ACHN (cell line): ENCODE data around the gene GPR146.
"Not testable (repeated sequence)": the region's sequence is repeated elsewhere in the genome, so short reads cannot be mapped to it uniquely, and the experiment has no call there.

ENCODE experiments used
- DNase-seq: peaks from one replicate; pipeline ENCODE4 v3.0.0-alpha.2; 2015
- in situ Hi-C: cut with HindIII; loops from 2 replicates; pipeline ENCODE4 v1.10.0; 2017; ENCODE audit warnings: low sequenced_read_pairs, low pct_ligation_motif_present, low pct_unique_long_range_greater_than_20kb

GPR146 gene

DNA sequence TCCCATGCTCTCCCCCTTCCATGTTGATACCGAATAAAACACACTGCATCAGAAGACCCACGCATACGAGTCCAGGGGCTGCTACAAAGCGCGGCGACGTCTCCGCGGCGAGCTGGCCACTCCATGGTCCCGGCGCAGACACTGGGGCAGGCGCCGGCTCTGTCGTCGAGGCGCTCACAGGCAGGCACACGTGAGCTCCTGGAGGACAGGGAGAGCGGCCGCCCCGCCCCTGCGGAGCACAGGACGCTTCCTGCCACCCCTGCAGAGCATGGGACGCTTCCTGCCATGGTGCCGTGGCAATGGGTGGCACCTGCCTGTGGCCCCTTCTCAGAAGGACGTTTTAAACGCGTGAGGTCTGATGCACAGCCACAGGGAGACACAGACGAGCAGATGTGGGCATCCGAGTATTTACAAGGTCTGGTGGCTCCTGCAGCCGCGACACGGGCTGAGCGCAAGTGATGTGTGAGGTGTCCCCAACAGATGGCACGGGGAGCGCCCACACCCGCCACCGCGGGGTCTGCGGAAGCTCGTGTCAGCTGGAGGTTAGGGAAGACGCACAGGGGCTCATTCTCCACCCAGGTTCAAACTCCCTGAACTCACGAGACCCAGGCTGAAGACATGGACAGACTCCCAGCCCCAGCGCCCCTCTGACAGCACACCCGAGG, 21.4 kb upstream of the GPR146 start:
- in situ Hi-C loops, result no loop called here
- no peak for DNase-seq

- DNase-seq, result no peak
- in situ Hi-C loops, result no loop called here
Measured at GRCh38 chr7:1024331-1024841, 20.0 kb upstream of the GPR146 start.

GRCh38 chr7:1024876-1025742, 19.2 kb upstream of the GPR146 start:
- in situ Hi-C loops, result no loop called here
- DNase-seq, result no peak

GRCh38 chr7:1025743-1026581, 18.4 kb upstream of the GPR146 start:
- no peak for DNase-seq
- in situ Hi-C loops, result no loop called here

- in situ Hi-C loops, result no loop called here
- no peak for DNase-seq
Measured at GRCh38 chr7:1026721-1027161, 17.6 kb upstream of the GPR146 start.

DNA sequence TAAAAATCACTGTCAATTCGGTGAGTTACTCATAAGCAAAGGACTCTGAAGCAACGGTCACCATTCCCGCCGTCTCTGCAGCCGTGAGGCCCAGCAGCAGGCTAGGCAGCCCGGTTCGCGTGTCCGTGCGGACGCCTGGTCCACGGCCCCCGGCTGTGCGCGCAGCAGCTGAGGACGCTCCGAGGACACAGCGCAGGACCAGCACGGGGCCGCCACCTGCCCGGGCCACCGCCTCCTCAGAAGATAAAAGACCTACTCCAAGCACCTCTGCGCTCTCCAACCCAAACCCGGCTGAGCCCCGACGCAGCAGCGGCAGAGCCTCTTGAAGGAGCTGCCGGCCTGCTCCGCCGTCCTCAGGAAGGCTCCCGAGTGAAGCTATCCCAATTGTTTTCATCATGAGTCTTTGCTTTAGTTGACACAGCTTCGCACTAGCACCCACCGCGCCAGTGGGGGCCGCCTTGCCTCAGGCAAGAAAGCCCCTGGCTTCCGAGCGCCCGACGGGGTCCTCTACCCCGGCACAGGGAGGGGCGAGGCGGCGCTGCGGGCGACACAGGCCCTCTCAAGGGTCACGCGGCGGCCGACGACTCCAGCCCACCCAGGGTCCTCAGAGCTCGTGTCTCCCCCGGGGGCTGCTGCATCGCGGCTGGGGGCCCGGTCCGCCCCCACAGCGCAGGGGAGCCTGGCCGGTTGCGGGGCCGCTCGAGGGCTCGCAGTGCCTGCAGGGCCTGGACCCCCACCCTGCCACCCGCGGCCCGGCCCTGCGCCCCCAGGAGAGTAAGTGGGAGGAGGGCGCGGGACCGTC, 16.9 kb upstream of the GPR146 start:
- in situ Hi-C loops, result no loop called here
- DNase-seq, result no peak

DNA sequence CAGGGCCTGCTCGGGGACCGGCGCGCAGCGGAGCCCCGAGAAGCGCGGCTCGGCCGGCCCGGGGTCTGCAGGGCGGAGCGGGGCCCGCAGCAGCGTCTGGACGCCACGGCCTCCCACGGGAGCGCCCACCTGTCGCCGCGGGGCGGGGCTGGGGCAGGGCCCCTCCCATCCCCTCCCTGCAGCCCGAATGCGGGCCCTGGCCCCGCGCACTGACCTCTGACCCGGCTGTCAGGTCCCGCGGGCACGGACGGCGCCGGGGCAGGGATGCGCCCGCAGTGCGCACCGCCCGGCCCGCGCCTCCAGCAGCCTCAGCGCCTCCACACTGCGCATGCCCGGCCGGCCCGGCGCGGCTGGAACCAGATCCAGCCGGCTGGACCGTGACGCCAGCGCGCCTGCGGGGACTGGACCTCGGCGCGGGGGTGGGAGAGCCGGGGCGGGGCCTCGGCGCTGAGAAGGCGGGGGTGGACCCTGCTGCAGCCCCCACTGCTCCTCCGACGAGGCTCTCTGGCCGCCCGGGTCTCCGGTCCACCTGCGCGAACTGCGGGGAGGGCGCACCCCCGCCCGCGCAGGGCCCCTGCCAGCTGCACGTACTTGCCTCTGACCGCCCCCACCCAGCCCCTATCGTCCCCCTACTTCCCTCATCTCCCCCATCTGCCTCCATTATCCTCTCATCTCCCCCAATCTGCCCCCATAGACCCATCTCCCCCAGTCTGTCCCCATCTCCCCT, 16.1 kb upstream of the GPR146 start:
- in situ Hi-C loops, result no loop called here
- DNase-seq, result peak; percentile 93

GRCh38 chr7:1028775-1029636, 15.3 kb upstream of the GPR146 start:
- in situ Hi-C loops, result no loop called here
- peak; percentile 98 for DNase-seq

DNA sequence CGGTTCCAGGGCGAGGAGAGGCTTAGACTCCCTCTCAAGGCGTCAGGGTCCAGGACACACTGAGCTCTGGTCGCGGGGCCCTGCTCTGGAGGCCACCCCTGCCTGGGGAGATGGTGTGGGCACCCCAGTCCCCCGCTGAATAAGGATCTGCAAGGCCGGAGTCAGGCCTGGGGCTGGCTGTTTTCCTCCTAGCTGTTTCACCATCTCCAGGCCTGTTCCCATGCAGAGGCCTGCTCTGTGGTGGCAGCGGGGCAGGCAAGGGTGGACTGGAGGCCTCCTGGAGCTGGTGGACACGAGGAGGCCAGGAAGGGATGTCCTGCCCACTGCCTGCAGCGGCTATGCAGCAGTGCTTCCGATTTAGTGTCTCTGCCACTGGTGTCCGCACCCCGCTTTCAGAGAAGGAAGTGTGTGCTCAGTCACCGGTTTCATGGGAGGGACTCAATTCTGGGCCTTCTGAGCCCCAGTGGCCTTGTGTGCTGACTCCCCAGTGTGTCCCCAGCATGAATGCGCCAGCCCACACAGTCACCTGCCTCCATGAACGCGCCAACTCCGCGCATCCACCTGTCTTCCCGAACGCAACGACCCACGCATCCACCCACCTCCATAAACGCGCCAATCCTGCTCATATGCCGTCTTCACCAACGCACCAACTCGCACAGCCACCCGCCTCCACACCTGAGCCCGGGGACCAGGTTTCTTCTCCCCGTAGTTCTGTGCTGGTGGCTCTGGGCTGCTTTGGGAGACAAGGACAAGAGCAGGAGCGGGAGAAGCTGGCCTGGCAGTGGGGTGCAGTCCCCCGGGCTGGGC, 14.5 kb upstream of the GPR146 start:
- in situ Hi-C loops, result no loop called here
- no peak for DNase-seq

DNA sequence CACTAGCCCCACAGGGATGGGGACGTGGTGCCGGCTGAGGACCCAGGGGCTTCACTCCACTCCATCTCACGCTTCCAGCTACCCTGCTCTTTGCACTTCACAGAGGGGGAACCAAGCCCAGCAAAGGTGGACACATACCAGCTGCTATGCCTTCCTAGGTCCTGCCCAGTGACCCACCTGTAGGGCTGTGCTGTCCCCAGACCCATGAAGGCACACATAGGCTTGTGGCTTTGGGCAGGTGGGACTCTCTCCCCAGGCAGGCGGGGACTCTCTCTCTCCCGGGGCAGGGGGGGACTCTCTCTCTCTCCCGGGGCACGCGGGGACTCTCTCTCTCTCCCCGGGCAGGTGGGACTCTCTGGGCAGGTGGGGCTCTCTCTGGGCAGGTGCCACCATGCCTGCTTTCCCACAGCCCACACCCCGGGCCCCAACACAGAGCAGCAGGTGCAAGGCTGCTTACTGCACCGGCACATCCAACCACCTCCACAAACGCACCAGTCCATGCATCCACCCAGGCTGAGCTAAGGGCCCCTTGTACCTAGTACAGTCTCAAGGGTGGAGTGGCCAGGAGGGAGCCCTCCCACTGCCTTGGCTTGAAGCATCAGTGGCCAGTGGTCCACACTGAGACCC, 13.8 kb upstream of the GPR146 start:
- no peak for DNase-seq
- in situ Hi-C loops, result no loop called here

DNA sequence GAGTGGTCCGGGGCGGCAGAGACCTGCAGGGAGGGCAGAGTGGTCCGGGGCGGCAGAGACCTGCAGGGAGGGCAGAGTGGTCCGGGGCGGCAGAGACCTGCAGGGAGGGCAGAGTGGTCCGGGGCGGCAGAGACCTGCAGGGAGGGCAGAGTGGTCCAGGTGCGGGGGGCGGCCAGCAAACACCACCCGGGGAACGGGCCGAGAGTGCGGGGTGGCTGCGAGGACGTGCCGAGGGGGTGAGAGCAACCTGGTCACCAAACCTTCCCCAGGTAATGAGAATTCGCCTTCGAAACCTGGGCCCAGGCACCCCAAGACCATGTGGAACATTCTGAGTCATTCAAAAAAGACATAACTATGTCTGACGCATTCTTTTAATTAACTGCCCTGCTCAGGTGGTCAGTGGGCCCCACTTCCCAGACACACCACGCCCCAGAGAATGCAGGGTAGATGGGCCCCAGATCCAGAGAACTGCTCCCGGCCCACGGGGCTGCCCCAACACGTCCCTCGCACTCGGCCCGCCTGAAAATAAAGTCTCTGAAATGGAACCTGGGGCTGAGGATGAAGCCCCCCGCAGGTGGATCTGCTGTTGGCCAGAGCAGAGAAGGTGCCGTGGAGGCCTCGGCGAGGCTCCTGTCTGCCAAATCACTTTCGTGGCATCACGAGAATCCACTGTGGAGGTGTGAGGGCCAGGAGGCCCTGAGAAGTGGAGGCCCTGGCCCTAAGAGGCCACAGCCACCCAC, 12.5 kb upstream of the GPR146 start:
- in situ Hi-C loops, result no loop called here
- no peak for DNase-seq

GRCh38 chr7:1032536-1033181, 11.7 kb upstream of the GPR146 start:
- in situ Hi-C loops, result no loop called here
- DNase-seq, result no peak

GRCh38 chr7:1033546-1034145, 10.7 kb upstream of the GPR146 start:
- DNase-seq, result no peak

GRCh38 chr7:1034769-1035168, 9.6 kb upstream of the GPR146 start:
- in situ Hi-C loops, result not testable (repeated sequence)

More at GRCh38 chr7:1033546-1034145, 10.7 kb upstream of the GPR146 start:
- in situ Hi-C loops, result no loop called here

More at GRCh38 chr7:1034769-1035168, 9.6 kb upstream of the GPR146 start:
- DNase-seq, result not testable (repeated sequence)
